Epithelial cell of esophagus (primary cell): ENCODE data around the gene CCDC7.

Experiments
- DNase-seq: peaks from one replicate; pipeline ENCODE4 v3.0.0; 2010; ENCODE audit warnings: low read depth
- H3K4me3 ChIP-seq: 2 replicates; pipeline ENCODE4 v1.5.1; 2011; ENCODE audit warnings: mild to moderate bottlenecking, low read length, control low read depth
- CTCF ChIP-seq: IDR thresholded peaks from 2 replicates; pipeline ENCODE4 v1.5.1; 2011; ENCODE audit warnings: low read depth, mild to moderate bottlenecking, low read length, control low read depth, inconsistent platforms; ENCODE audit not compliant: insufficient read depth; ENCODE audit errors: missing control alignments

The CCDC7 gene

GRCh38 chr10:32846974-32847373 lies 401.0 kb downstream of the CCDC7 start:
- H3K4me3 ChIP-seq: no peak overlapping the region
- no peak for TF ChIP-seq CTCF
- no peak for DNase-seq

- TF ChIP-seq CTCF: no peak
- DNase-seq: no peak
- H3K4me3 ChIP-seq: no peak overlapping the region
Measured at GRCh38 chr10:32851301-32851700, 405.4 kb downstream of the CCDC7 start.

GRCh38 chr10:32854435-32854834 lies 408.5 kb downstream of the CCDC7 start:
- TF ChIP-seq CTCF: no peak
- no peak for DNase-seq
- H3K4me3 ChIP-seq: no peak overlapping the region

GRCh38 chr10:32865170-32865569 lies 419.2 kb downstream of the CCDC7 start:
- TF ChIP-seq CTCF: no peak
- no peak for DNase-seq
- H3K4me3 ChIP-seq: no peak overlapping the region

GRCh38 chr10:32877915-32878314 lies 432.0 kb downstream of the CCDC7 start:
- no peak overlapping the region for H3K4me3 ChIP-seq
- no peak for DNase-seq
- TF ChIP-seq CTCF: no peak

- H3K4me3 ChIP-seq: no peak overlapping the region
- DNase-seq: no peak
- TF ChIP-seq CTCF: no peak
Measured at GRCh38 chr10:32878646-32879045, 432.7 kb downstream of the CCDC7 start.

GRCh38 chr10:32882076-32882475 lies 436.1 kb downstream of the CCDC7 start:
- DNase-seq: no peak
- no peak overlapping the region for H3K4me3 ChIP-seq
- TF ChIP-seq CTCF: no peak
